Common myeloid progenitor, CD34-positive (primary cell): ENCODE measurements around the gene LRCH2.

Experiments
- CTCF ChIA-PET: fragments of 350-600 bp; sonication (Branson Sonifier 250); formaldehyde crosslinking; loops from one replicate; lab custom pipeline; 2021; ENCODE audit warnings: antibody characterized with exemption; lab: Charles Lee
- POLR2A ChIA-PET: fragments of 350-600 bp; sonication (Branson Sonifier 250); formaldehyde crosslinking; loops from one replicate; lab custom pipeline; 2021; ENCODE audit warnings: antibody characterized with exemption; lab: Charles Lee
- DNase-seq, 3 donors: peaks; one replicate each; pipeline versions ENCODE4 v3.0.0 to v3.0.0-alpha.2; 2013
- H3K27ac ChIP-seq, 2 experiments: 1 replicate in 1 of 2; 2 replicates in 1 of 2; pipeline ENCODE4 v1.7.0; 2013; ENCODE audit warnings: inconsistent platforms in 2 of 2, low read length in 2 of 2, mild to moderate bottlenecking in 2 of 2, low read depth in 1 of 2, moderate library complexity in 1 of 2; ENCODE audit not compliant: severe bottlenecking in 2 of 2, insufficient read depth in 1 of 2, poor library complexity in 1 of 2
- H3K27me3 ChIP-seq, 5 experiments: replicated peaks in 2 of 5; 1 replicate in 3 of 5; 2 replicates in 2 of 5; pipeline versions ENCODE4 v1.6.1 to v1.7.0; 2013; ENCODE audit warnings: low read length in 4 of 5, mild to moderate bottlenecking in 2 of 5, moderate library complexity in 2 of 5, inconsistent platforms in 1 of 5; ENCODE audit not compliant: insufficient read depth in 5 of 5, control insufficient read depth in 4 of 5
- H3K36me3 ChIP-seq, 4 experiments: 1 replicate in 2 of 4; 2 replicates in 2 of 4; pipeline versions ENCODE4 v1.6.1 to v1.7.0; 2013; ENCODE audit warnings: low read length in 3 of 4, control low read depth in 1 of 4, mild to moderate bottlenecking in 1 of 4; ENCODE audit not compliant: control insufficient read depth in 4 of 4, insufficient read depth in 4 of 4
- H3K4me1 ChIP-seq, 4 experiments: 1 replicate in 3 of 4; 2 replicates in 1 of 4; pipeline versions ENCODE4 v1.6.1 to v1.7.1; 2013; ENCODE audit warnings: low read length in 3 of 4, mild to moderate bottlenecking in 3 of 4, control low read depth in 1 of 4, inconsistent platforms in 1 of 4, moderate library complexity in 1 of 4; ENCODE audit not compliant: control insufficient read depth in 4 of 4, insufficient read depth in 4 of 4; ENCODE audit errors: control extremely low read depth in 1 of 4
- H3K4me3 ChIP-seq, 7 experiments: 1 replicate in 4 of 7; 2 replicates in 3 of 7; pipeline versions ENCODE4 v1.5.1 to v1.7.0; 2013; ENCODE audit warnings: mild to moderate bottlenecking in 7 of 7, low read length in 6 of 7, moderate library complexity in 6 of 7, inconsistent platforms in 2 of 7, low read depth in 2 of 7, control low read depth in 1 of 7; ENCODE audit not compliant: insufficient read depth in 4 of 7, control insufficient read depth in 1 of 7; ENCODE audit errors: extremely low read depth in 1 of 7
- H3K9me3 ChIP-seq, 5 experiments: 1 replicate in 4 of 5; 2 replicates in 1 of 5; pipeline versions ENCODE4 v1.6.1 to v1.7.1; 2013; ENCODE audit warnings: low read length in 4 of 5, mild to moderate bottlenecking in 2 of 5, inconsistent platforms in 1 of 5, low read depth in 1 of 5, moderate library complexity in 1 of 5; ENCODE audit not compliant: control insufficient read depth in 4 of 5, insufficient read depth in 2 of 5; ENCODE audit errors: control extremely low read depth in 1 of 5
- WGBS: methylation state at CpG from one replicate; pipeline ENCODE4 v1.1.5; 2013; ENCODE audit not compliant: insufficient coverage; 5-methylcytosine and 5-hydroxymethylcytosine counted together

LRCH2 gene

DNA sequence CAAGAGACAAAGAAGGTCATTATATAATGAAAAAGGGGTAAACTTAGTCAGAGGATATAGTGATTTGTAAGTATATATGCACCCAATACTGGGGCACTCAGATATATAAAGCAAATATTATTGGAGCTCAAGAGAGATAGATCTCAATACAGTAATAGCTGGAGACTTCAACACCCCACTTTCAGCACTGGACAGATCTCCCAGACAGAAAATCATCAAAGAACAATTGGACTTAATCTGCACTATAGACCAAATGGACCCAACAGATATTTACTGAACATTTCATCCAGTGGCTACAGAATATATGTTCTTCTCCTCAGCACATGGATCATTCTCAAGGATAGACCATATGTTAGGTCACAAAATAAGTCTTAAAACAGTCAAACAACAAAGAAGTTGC, 91.8 kb downstream of the LRCH2 start:
- no peak for DNase-seq
- ChIA-PET CTCF (interaction anchor here (1.1 kb wide), 1 partner anchor 11 kb away, joined by 3 read pairs; no protein-coding TSS in a partner anchor), POLR2A (no interaction called here)
- H3K4me3 ChIP-seq, result no peak overlapping the region
- H3K9me3 ChIP-seq, result no peaks in the 10 kb centered on the region
- no peak overlapping the region for H3K27ac ChIP-seq
- peaks cover 0 to 2% (median 0%) of the 10 kb centered on the region in 4 experiments for H3K36me3 ChIP-seq
- no peaks in the 10 kb centered on the region for H3K4me1 ChIP-seq
- peaks cover 0 to 3% (median 0%) of the 10 kb centered on the region in 5 experiments for H3K27me3 ChIP-seq

DNA sequence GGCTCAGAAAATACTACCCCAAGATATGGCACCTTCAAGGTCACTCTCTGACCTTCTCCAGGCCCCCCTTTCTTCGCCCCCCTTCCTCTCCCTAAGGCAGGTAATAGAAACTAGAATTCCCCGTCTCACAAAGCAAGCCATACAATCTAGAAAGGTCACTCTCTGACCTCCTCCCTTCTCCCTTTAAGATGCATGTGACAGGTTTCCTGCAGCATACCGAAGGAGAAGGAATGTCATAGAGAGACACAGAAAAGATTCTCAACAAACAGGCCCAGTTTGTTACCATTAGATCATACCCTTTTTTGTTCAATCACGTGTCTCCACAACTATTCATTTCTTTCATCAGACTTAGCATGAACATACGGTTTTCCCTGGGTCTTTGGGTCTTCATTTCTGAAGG, 95.9 kb downstream of the LRCH2 start:
- peaks cover 0 to 2% (median 0%) of the 10 kb centered on the region in 4 experiments for H3K36me3 ChIP-seq
- no peak overlapping the region for H3K27ac ChIP-seq
- no peak overlapping the region for H3K4me3 ChIP-seq
- POLR2A ChIA-PET, result no interaction called here
- WGBS, result 65% methylated on average over 2 of the region's 5 CpGs
- no peaks in the 10 kb centered on the region for H3K4me1 ChIP-seq
- peaks cover 0 to 3% (median 0%) of the 10 kb centered on the region in 5 experiments for H3K27me3 ChIP-seq
- CTCF ChIA-PET, result no interaction called here
- no peaks in the 10 kb centered on the region for H3K9me3 ChIP-seq
- DNase-seq, result no peak

DNA sequence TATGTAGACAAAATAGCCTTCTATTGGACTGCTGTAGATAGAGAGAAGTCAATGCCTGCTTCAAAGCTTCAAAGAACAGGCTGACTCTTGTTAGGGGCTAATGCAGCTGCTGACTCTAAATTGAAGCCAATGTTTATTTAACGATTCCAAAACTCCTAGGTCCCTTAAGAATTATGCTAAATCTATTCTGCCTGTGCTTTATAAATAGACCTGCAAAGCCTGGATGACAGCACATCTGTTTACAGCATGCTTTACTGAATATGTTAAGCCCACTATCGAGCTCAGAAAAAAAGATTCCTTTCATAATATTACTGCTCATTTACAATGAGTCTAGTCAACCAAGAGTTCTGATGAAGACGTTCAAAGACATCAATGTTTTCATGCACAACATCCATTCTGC, 99.5 kb downstream of the LRCH2 start:
- CTCF ChIA-PET, result no interaction called here
- Histone ChIP-seq H3K36me3 (no peaks in the 10 kb centered on the region), H3K4me1 (no peaks in the 10 kb centered on the region), H3K4me3 (no peak overlapping the region), H3K9me3 (no peaks in the 10 kb centered on the region), H3K27me3 (no peaks in the 10 kb centered on the region), H3K27ac (no peak overlapping the region)
- DNase-seq, result no peak
- WGBS, result 86% methylated on average over 1 of the region's 3 CpGs
- POLR2A ChIA-PET, result no interaction called here

DNA sequence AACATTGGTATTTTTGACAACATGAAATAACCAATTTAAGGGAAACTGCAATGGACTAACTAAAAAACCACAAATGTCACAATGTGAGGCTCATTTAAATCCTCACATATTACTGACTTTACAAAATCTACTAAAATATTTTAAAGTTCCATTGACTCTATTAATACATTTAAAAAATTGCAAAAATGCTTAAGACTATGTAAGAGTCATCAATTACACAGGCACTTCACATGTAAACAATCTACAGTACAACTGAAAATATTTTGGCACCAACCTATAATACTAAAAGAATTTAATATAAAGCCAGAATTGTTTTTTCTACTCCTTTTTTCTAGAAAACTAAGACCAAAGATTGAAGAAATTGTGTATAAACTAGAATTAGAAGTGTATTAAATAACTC, 121.5 kb downstream of the LRCH2 start:
- CTCF ChIA-PET, result no interaction called here
- Histone ChIP-seq H3K27me3 (no peaks in the 10 kb centered on the region), H3K9me3 (peaks cover 0 to 3% (median 0%) of the 10 kb centered on the region in 5 experiments), H3K4me1 (peaks cover 0 to 1% (median 0%) of the 10 kb centered on the region in 4 experiments), H3K27ac (no peak overlapping the region), H3K36me3 (no peaks in the 10 kb centered on the region), H3K4me3 (no peak overlapping the region)
- POLR2A ChIA-PET, result no interaction called here
- no peak for DNase-seq

DNA sequence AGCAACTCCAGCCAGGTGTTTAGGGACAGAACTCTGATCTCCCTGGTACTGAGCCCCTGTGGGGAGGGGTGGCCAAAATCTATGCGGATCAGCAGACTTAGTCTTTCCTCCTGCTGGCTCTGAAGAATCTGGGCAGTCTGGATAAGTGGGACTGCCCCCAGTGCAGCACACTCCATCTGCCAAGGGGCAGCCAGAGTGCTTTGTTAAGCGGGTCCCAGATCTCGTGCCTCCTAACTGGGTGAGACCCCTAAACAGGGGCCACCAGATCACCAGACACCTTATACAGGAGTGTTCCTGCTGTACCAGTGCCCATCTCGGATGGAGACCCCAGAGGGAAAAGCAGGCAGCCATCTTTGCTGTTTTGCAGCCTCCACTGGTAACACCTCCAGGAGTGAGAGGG, 135.0 kb downstream of the LRCH2 start:
- DNase-seq, result no peak
- 100% methylated on average over 3 of the region's 4 CpGs for WGBS
- POLR2A ChIA-PET, result no interaction called here
- CTCF ChIA-PET, result no interaction called here
- H3K36me3 ChIP-seq, result peaks cover 0 to 4% (median 0%) of the 10 kb centered on the region in 4 experiments
- H3K27ac ChIP-seq, result no peak overlapping the region
- H3K4me3 ChIP-seq, result no peak overlapping the region
- no peaks in the 10 kb centered on the region for H3K27me3 ChIP-seq
- H3K9me3 ChIP-seq, result peaks cover 0 to 6% (median 0%) of the 10 kb centered on the region in 5 experiments
- H3K4me1 ChIP-seq, result no peaks in the 10 kb centered on the region

DNA sequence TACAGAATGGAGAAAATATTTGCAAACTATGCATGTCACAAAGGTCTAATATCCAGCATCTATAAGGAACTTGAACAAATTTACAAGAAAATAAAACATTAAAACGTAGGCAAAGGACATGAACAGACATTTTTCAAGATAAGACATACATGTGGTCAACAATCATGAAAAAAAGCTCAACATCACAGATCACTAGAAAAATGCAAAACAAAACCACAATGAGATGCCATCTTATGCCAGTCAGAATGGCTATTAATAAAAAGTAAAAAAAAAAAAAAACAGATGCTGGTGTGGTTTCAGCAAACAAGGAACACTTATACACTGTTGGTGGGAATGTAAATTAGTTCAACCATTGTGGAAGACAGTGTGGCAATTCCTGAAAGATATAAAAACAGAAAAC, 140.7 kb downstream of the LRCH2 start:
- H3K4me1 ChIP-seq, result no peaks in the 10 kb centered on the region
- 0% methylated on average over 1 of the region's 1 CpG for WGBS
- no peaks in the 10 kb centered on the region for H3K36me3 ChIP-seq
- POLR2A ChIA-PET, result no interaction called here
- H3K27me3 ChIP-seq, result no peaks in the 10 kb centered on the region
- H3K4me3 ChIP-seq, result no peak overlapping the region
- no peaks in the 10 kb centered on the region for H3K9me3 ChIP-seq
- CTCF ChIA-PET, result no interaction called here
- no peak overlapping the region for H3K27ac ChIP-seq
- peak; percentile 5 to 62 (median 11) for DNase-seq

DNA sequence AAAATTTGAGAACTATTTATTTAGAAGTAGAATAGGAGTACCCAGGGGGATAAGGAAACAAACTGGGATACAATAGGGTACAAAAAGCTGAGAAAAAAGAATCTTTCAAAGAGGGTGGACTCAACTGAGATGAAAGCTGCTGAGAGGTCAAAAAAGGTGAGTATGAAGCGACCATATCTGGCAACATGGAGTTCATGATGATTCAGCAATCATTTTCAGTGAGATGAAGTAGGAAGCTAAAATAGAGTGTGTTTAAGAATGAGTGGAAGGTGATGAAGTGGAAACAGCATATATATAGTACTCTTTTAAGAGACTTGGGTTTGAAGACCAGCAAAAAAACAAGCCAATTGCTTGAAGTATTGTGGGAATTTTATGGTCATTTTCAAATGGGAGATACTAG, 144.5 kb downstream of the LRCH2 start:
- H3K36me3 ChIP-seq, result no peaks in the 10 kb centered on the region
- H3K4me1 ChIP-seq, result no peaks in the 10 kb centered on the region
- no peaks in the 10 kb centered on the region for H3K9me3 ChIP-seq
- POLR2A ChIA-PET, result no interaction called here
- DNase-seq, result no peak
- WGBS, result 36% methylated on average over 1 of the region's 1 CpG
- no peak overlapping the region for H3K27ac ChIP-seq
- CTCF ChIA-PET, result no interaction called here
- H3K4me3 ChIP-seq, result no peak overlapping the region
- H3K27me3 ChIP-seq, result no peaks in the 10 kb centered on the region
